GM21786 (cell line): ENCODE results near the gene CHCHD6.

ENCODE experiments used
- ATAC-seq: cut with Tn5 transposase; IDR thresholded peaks from one replicate; pipeline ENCODE4 v1.9.1; 2021; ENCODE audit not compliant: unreplicated experiment

Gene CHCHD6

DNA sequence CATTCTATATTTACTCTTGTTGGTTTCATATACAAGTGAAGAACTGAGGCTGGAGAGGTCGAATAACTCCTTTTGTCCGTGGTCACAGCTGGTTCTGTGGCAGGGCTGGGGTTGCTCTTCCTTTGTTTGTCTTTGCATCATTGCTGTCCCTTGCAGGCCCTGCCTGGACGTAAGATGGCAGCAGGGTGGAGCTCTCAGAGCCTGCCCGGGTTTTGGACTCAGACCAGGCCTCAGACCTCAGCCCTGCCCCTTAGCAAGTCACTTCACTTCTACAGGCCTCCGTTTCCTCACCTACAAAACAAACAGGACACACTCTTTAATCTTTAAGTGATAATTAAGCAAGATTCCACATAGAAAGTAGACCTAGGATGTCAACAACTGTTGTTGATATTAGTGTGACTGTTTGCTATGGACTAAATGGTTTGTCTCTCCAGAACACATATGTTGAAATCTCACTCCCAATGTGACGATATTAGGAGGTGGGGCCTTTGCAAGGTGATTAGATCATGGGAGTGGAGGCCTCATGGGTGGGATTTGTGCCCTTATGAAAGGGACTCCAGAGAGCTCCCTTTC is 213.3 kb downstream of the CHCHD6 start:
- no peak for ATAC-seq

DNA sequence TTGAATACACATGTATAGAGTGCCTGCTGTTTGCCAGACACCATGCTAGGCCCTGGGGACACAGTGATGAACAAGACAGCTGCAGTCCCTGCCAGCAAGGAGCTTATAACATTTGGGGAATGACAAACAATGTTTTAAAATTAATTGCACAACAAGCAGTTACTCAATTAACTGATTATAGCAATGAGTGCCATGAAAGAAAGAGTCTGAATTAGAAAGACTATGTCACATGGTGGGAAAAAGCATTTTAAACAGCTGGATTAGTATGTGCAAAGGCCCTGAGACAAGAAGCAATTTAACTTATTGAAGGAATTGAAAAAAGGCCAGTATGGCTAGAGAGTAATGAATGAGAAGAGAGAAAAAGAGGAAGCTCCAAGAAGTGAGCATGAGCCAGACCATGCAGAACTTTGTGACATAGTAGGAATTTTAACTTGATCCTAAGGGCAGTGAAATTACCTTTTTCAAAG is 214.3 kb downstream of the CHCHD6 start:
- ATAC-seq: no peak

DNA sequence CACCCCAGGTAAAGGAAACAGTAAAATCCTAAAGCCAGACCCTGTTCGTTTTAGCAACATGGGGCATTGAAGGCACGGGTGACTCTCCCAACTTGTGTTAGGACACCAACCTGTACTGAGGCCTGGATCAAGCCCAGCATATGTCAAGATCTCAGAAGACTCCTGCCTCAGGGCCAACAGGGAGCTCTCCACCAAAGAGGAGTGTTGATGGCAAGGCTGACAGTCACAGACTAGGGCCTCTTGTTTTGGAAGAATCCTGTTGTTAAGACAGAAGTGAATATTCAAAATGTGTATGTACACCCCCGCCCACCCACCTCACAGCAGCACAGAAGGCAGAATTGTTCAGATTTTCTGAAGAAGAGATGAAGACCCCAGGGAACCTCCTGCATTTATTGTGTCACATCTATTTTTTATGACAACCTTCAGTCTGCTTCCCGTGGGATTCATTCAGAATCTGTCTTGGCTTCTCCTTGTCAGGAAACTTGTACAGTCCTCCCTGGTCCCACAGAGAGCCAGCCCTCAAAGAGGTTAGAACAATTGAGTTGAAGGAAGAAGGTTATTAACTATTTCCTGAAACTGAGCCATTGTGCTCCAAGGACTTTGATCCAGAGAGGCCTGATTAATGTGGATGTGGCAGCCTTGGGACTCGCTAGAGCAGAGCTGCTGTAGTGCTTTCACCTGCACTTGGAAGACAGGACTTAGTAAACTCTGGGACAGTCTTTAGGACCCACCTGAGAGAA is 217.2 kb downstream of the CHCHD6 start:
- ATAC-seq: no peak

DNA sequence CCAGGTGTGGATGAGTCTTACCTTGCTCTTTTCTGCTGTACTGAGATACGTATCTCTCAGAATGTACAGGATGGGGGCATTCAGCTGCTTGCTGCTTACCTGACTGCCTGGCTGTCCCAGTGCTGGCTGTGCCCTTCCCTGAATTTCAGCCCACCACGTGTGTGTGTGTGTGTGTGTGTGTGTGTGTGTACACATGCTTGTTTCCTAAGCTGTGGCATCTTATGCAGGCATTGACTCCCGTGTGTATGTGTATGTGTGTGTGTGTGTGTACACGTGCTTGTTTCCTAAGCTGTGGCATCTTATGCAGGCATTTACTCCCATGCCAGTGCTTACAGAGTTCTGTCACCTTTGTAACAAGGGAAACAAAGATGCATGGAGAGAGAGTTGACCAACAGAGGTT is 218.4 kb downstream of the CHCHD6 start:
- ATAC-seq: no peak

DNA sequence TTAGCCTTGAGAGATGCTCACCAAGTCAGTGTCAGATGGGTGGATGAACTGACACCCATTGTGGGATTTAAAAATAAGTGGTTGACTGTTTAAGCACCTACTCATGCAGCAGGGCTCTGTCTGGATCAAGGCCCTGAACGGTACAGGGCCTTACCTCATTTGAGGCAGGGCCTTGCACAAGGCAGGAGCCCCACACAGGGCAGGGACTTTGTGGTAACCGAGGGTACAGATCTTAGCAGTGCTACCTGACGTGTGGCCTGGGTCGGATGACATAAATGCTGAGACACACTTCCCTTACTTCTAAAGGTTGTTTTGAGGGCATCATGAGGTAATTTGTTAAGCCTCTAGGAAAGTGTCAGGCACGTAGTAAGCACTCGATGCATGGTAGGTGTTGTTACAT is 219.4 kb downstream of the CHCHD6 start:
- no peak for ATAC-seq

DNA sequence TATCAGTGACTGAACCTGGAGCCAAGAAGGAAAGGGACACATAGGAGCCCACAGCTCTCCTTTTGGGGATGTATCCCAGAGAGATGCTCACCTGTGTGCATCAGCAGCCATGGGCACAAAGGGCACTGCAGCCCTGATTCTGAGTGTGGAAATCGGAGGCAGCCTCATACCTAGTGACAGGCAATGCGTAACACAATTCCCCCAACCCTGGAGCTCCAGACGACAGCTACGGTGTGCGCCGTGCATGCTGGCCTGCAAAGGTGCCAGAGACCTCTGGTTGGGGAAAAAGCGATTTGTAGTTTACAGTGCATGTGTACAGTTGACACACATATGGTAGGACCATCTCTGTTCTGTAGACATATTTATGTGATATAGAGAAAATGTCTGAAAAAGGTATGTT is 219.9 kb downstream of the CHCHD6 start:
- no peak for ATAC-seq

DNA sequence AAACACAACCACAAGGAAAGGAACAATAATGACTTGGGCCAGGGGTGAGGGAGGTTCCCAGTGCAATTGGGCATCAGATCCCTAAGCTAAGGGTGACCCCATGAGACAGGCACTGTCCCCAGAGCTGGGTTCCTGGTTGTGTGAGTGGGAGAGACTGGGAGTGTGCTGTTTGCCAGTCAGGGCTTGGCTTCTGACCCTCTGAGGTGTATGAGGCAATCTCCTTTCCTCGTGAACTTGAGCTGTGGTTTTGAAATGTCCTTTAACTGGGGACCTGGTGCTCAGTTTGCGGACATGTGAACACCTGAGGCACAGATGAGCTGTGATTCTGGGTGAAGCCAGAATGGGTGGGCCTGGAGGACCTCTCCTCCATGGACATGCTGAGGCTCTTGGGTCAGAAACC is 220.4 kb downstream of the CHCHD6 start:
- no peak for ATAC-seq

DNA sequence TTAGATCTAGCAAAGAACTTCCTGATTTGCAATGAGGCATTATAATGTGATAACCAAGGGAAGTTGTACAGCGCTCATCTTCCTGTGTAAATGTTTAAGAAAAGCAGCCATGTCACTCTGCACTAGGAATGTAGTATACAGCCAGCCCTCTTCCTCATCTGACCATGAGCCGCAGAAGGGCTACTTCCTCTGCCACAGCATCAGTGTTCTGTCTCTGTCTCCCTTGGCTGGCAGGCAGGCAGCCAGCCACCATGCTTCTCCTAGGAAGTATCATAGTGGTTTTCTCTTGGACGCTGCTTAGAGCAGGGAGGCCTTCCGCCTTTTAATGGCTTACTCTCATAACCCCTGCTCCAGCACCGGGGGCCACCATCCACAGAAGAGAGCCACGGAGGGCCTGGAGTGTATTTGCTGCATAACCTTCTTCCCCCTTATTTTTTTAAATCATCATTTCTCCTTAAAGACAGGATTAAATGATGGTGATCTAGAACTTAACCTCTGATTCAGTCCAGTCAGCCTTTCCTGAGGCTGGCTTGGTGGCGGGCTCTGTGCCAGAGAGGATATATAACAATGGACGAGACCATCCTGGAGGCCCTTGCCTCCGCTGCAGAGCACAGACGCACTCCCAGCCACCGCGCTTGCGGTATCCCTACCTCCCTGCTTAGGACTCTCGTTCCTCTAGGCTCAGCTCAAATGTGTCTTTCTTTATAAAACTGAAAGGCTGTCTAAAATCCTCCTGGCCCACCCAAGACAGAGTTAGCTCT is 221.6 kb downstream of the CHCHD6 start:
- no peak for ATAC-seq

DNA sequence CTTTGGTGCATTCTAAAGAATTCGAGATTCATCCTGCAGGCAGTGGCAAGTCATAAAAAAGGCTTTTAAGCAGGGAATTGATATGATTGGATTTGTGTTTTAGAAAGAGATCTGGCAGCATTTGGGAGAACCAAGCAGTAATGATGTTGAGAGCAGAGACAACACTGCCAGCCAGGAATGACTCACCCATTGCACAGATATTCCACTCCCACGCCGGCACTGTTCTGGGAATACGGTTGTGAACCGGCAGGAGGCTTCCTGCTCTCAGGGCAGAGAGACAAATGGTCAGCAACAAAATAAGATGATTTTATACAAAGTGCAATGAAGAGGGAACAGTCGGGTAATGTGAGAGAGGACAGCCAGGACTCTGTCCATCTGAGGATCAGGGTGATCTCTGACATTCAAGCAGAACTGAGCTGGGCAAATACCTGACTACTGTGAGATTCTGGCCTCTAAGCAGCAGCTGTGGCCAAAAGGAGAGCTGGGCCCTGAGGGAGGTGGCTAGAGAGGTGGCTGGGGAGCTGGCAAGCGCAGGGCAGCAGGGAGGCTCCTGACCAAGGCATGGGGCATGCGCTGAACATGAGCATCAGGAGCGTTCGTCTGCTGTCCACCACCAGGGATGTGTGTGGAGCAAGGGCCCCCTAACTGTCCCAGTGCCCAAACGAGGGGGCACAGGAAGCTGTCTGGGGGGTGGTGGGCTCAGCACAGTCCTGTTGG is 222.8 kb downstream of the CHCHD6 start:
- no peak for ATAC-seq

DNA sequence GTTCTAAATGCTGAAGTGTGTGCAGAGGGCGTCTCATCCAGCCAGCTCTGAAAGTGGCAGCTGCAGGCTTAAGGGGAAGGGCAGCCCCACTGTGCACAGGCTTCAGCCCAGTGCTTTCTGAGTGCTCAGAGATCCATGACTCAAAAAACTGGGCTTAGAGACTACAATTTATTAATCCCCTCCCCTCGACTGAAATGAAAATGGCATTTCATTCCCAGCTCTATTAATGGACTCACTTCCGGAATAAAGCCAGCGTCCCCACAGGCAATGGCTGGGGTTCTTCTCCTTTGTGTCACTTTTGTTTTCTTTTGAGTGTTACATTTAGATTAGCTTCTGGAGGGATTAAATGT is 223.3 kb downstream of the CHCHD6 start:
- ATAC-seq: no peak

DNA sequence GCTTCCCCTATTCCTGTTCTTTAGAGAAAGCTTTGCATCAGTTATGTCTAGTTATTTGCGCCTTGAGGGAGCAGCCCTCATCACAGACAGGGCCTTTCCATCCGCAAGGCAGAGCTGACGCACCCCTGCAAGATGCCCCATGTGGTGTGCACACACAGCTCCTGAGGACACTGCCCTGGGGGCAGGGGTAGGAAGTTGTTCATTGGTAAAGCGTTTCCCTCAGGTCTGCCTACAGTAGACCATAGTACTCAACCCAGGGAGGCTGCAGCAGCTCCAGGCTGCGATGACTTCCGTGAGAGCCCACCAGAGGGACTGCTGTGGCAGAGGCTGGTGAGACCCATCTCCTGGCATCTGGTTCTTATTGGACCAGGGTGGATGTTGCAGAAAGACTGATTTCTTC is 223.8 kb downstream of the CHCHD6 start:
- no peak for ATAC-seq

DNA sequence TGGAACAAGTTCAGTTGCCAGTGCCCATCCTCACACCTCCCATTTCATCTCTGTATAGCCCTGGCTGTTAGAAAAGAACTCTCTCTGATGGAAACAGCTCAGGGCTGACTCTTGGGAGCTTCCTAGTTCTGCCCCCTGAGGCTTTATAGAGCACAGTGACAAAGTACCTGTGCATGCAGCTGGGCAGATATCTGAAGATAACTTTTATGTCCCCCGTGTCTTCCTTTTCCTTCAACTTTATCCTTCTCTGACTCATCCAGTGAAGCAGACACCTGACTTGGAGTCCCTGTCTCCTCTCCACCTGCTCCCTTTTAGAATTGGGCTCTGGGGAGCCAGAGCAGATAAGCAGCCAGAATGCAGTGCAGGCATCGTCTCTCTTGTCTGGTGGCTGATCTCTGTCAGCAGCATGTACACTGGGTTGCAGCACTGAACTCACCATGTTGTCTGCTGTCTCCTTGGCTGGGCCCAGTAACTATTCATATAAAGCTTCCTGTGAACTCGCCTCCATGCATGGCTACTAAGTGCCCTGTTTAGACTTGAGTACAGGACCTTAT is 225.0 kb downstream of the CHCHD6 start:
- ATAC-seq: no peak

DNA sequence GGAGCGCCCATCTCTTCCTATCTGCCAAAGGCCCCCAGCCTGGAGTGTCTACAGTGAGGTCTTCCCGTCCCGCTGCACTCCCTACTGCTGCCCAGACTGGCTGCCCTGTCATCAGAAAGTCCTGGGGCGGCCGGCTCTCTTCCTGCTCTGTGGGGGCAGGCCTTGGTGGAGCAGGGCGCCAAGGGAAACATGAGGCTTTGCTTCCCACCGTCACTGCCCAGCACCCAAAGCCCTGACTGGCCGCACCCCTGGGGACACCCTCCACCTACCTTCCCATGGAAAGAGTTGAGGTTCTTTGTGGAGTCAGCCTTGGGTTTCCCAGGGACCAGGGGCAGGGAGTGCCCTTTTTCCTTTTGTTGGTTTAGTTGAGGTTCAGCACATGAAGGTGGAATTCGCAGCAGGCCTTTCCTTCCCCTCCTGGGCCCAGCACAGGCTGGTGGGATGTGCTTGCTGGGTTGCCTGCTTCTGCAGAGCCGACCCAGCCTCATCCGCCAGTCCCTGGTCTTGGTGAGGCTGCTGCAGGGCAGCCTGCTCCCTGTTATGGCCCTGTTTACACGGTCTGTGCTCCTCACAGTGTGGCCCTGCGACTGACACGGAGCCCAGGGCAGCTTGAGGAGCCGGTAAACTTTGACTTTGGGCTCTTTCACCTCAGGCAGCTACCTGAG is 227.0 kb downstream of the CHCHD6 start:
- no peak for ATAC-seq

DNA sequence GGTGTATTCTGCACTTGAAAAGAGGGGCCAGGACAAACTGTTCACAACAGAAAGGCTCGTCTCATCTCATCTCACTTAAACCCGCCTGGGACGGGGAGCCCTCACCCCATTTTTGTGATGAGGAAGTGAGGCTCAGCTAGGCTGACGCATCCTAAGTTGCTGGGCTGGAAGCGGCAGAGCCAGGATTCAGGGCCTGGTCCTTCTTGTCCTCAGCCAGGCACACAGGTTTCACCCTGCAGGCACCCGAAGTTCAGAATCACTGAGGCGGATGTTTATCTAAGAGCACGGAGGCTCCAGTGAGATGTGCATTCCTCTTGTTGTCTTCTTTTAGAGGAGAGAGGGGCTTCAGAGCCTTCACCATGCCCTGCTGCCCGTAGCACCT is 227.8 kb downstream of the CHCHD6 start:
- ATAC-seq: no peak

DNA sequence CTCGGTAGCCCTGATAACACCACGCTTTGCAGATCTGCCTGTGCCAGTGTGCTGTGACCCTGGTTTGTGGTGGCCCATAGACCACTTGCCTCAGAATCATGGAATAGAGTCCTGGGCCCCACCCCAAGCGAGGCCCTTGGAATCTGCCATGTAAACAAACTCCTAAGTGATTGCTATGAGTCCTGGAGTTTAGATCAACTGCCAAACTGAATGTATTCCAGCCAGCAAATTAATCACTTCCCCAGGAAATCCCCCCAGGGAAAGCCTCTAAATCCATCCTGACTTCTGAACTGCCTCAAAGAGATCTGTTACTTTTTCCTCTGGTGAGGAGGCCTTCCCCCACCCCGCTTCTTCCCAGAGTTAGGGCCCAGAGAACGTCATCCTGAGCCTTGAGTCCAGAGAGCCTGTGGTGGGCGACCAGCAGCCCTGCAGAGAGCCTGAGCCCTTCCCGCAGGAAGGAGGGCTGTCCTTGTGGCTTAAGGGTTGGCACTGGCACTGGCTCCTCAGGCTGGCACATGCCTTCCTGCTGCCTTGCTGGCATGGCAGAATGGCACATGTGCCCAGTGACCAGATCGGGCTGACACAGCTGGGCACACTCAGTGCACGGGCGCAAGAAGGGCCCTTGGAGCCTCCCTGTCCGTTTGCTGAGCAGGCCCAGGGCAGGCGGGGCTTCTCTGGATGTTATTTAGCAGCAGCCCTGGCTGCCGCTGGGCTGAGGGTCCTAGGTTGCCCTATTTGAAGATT is 228.3 kb downstream of the CHCHD6 start:
- no peak for ATAC-seq

DNA sequence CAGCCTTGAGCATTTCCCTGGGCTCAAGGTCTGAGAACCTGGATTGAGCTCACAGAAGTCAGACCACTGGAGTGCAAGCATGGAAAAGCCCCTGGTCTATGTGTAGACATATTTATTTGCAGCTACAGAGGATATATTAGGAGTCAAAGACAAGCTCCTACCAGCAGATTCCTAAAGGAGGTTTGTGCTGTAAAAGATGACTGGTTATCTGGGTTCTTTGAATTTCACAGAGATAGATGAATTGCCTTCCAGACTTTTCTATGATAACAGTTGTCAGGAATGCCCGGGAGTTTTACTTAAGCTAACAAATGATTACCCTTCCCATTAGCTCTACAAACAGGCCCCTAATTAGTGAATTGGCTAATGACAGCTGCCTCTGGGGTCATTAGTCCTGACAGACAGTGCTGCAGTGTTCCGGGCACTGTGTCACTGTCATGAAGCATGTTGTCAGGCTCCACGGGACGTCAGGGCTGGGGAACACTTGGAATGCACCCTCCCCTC is 230.0 kb downstream of the CHCHD6 start:
- ATAC-seq: no peak

DNA sequence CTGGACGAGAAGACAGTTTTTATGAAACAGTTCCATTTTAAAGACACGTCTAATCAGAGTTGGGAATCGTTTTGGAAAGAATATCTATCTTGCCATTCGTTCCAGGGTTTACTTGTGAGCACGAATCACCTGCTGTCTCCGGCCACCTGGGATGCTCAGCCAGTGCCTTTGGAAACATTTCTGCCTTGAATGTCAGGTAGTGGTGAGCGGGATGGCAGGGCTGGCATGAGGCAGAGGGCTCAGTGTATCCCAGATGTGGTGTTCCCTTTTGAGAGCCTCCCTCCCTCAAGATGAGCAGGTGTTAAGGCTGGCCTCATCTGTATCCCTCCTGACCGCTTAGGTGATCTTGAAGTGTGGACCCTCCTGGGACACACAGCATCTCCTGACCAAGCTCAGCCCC is 231.0 kb downstream of the CHCHD6 start:
- no peak for ATAC-seq

DNA sequence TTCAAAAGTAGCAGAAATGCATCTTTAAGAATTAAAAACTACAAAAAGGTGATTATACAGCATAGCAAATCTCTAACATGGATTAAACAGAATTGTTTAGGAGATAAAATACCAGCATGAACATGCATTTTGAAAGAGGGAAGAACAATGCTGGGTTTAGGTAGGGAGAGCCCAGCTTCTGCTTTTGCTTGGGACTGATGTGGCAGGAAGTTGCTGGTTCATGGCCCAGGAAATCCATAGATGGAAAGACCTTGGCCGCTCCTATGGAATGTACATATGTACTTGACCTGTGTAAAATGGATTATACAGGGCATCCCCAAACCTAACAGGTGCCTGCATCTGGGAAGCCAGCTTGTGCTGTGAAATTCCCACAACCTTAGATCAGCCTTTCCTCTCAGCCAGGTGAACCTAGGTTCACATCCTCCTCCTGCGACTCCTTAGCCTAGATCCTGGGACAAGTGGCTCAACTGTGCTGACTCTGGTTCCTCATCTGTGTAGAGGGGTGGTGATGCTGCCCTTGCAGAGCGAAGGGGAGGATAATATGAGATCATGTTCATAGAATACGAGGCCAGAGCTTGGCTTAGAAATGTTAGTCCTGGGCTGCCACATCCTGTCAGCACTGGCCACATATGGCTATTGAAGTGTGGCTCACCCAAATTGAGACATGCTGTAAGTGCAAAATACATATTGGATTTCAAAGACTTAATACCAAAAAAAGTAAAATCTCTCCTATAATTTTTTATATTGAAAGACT is 231.9 kb downstream of the CHCHD6 start:
- ATAC-seq: no peak

DNA sequence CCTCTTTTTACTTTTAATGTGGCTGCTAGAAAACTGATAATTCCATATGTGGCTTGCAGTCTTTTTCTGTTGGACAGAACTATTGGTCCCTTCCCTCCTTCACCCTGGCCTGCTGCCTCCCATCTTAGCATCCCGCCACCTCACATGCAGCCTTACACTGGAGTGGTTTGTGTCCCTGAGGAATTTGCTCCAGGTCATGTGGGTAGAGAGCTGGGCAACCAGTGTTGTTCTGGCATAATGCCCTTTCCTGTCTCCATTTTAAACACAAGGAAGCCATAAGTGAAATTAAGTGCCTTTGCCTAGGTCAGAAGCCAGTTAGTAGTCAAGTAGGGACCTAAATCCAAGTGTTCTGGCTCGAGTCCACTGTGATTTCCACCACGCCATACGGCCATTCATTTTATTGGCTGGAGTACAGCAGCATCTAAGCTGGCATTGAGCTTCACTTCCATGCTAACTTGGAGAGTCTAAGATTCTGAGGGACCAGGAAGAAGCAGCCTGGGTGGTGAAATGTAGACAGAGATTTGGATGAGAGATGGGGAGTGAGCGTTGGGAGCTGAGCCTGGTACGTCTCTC is 232.9 kb downstream of the CHCHD6 start:
- no peak for ATAC-seq
